ENCODE data around the gene PSPN. TPM values are rescaled to one million over a fixed set of nuclear protein-coding genes. Genes with fewer than 3 reads are reported as not detected.
"Not testable (repeated sequence)": the region's sequence is repeated elsewhere in the genome, so short reads cannot be mapped to it uniquely, and the experiment has no call there.

The PSPN gene
- total RNA-seq, 2 donors from 2014 or later, result 1.9 to 2.7 TPM

GRCh38 chr19:6359568-6360341, 16.0 kb downstream of the PSPN start:
- Mint-ChIP-seq H3K27ac (no peak overlapping the region), H3K9me3 (peaks cover 4% of the 10 kb centered on the region), H3K4me3 (no peak overlapping the region), H3K27me3 (ENCODE audit: insufficient read depth) (peaks cover 4% of the 10 kb centered on the region), H3K36me3 (ENCODE audit: low read depth) (peaks cover 7% of the 10 kb centered on the region), H3K4me1 (peaks cover 3% of the 10 kb centered on the region)
- Histone ChIP-seq H3K4me3 (ENCODE audit: low read length) (no peak overlapping the region), H3K9me3 (ENCODE audit: control insufficient read depth, low read length) (no peaks in the 10 kb centered on the region), H3K9ac (ENCODE audit: extremely low read depth, low read length, poor library complexity, severe bottlenecking) (no peak overlapping the region), H3K4me1 (ENCODE audit: control insufficient read depth, insufficient read depth, low read length) (no peaks in the 10 kb centered on the region), H3K27me3 (ENCODE audit: control insufficient read depth, insufficient read depth, low read length, poor library complexity, severe bottlenecking) (no peaks in the 10 kb centered on the region), H3K36me3 (ENCODE audit: control insufficient read depth, insufficient read depth, low read length) (peaks cover 5% of the 10 kb centered on the region), H3K27ac (ENCODE audit: low read depth, low read length) (no peak overlapping the region)
- no peak for TF ChIP-seq CTCF (conservative IDR thresholded peaks at IDR 0.05)
- 86 to 94% methylated on average over 5 of the region's 5 CpGs for WGBS, 2 experiments (ENCODE audit: insufficient coverage in 1 of 2, insufficient read length in 1 of 2)
- no peak for DNase-seq

- H3K27ac Mint-ChIP-seq, result no peak overlapping the region
- no peak for TF ChIP-seq CTCF (conservative IDR thresholded peaks at IDR 0.05)
These were observed 17.7 kb downstream of the PSPN start for GRCh38 chr19:6358003-6358402.

GRCh38 chr19:6357174-6357573, 18.6 kb downstream of the PSPN start:
- Histone ChIP-seq H3K36me3 (ENCODE audit: control insufficient read depth, insufficient read depth, low read length) (no peaks in the 10 kb centered on the region), H3K4me1 (ENCODE audit: control insufficient read depth, insufficient read depth, low read length) (no peaks in the 10 kb centered on the region), H3K4me3 (ENCODE audit: low read length) (no peak overlapping the region), H3K27me3 (ENCODE audit: control insufficient read depth, insufficient read depth, low read length, poor library complexity, severe bottlenecking) (no peaks in the 10 kb centered on the region), H3K9ac (ENCODE audit: extremely low read depth, low read length, poor library complexity, severe bottlenecking) (no peak overlapping the region), H3K27ac (ENCODE audit: low read depth, low read length) (no peak overlapping the region), H3K9me3 (ENCODE audit: control insufficient read depth, low read length) (peaks cover 3% of the 10 kb centered on the region)
- WGBS, 2 experiments (ENCODE audit: insufficient coverage in 1 of 2, insufficient read length in 1 of 2), result 90 to 95% methylated on average over 10 to 14 of the region's 14 CpGs
- H3K27me3 Mint-ChIP-seq (ENCODE audit: insufficient read depth), result peaks cover 4% of the 10 kb centered on the region
- H3K27ac Mint-ChIP-seq, result no peak overlapping the region
- peaks cover under 1% of the 10 kb centered on the region for H3K4me1 Mint-ChIP-seq
- TF ChIP-seq CTCF (conservative IDR thresholded peaks at IDR 0.05), result no peak
- no peak overlapping the region for H3K4me3 Mint-ChIP-seq
- no peaks in the 10 kb centered on the region for H3K36me3 Mint-ChIP-seq (ENCODE audit: low read depth)
- DNase-seq, result no peak
- peaks cover 15% of the 10 kb centered on the region for H3K9me3 Mint-ChIP-seq

More at GRCh38 chr19:6358003-6358402, 17.7 kb downstream of the PSPN start:
- peaks cover 3% of the 10 kb centered on the region for H3K4me1 Mint-ChIP-seq
- peaks cover 4% of the 10 kb centered on the region for H3K27me3 Mint-ChIP-seq (ENCODE audit: insufficient read depth)
- Histone ChIP-seq H3K4me3 (ENCODE audit: low read length) (no peak overlapping the region), H3K27ac (ENCODE audit: low read depth, low read length) (no peak overlapping the region), H3K4me1 (ENCODE audit: control insufficient read depth, insufficient read depth, low read length) (no peaks in the 10 kb centered on the region), H3K27me3 (ENCODE audit: control insufficient read depth, insufficient read depth, low read length, poor library complexity, severe bottlenecking) (no peaks in the 10 kb centered on the region), H3K9ac (ENCODE audit: extremely low read depth, low read length, poor library complexity, severe bottlenecking) (no peak overlapping the region), H3K36me3 (ENCODE audit: control insufficient read depth, insufficient read depth, low read length) (no peaks in the 10 kb centered on the region), H3K9me3 (ENCODE audit: control insufficient read depth, low read length) (peaks cover 3% of the 10 kb centered on the region)
- peaks cover 11% of the 10 kb centered on the region for H3K9me3 Mint-ChIP-seq
- no peak overlapping the region for H3K4me3 Mint-ChIP-seq
- no peaks in the 10 kb centered on the region for H3K36me3 Mint-ChIP-seq (ENCODE audit: low read depth)
- DNase-seq, result no peak
- 76 to 82% methylated on average over 4 to 9 of the region's 9 CpGs for WGBS, 2 experiments (ENCODE audit: insufficient coverage in 1 of 2, insufficient read length in 1 of 2)

- H3K4me3 Mint-ChIP-seq; H3K4me1 Mint-ChIP-seq; H3K27me3 Mint-ChIP-seq (ENCODE audit: insufficient read depth); H3K9ac ChIP-seq (ENCODE audit: extremely low read depth, low read length, poor library complexity, severe bottlenecking); H3K27me3 ChIP-seq (ENCODE audit: control insufficient read depth, insufficient read depth, low read length, poor library complexity, severe bottlenecking); H3K4me1 ChIP-seq (ENCODE audit: control insufficient read depth, insufficient read depth, low read length); H3K27ac ChIP-seq (ENCODE audit: low read depth, low read length); H3K4me3 ChIP-seq (ENCODE audit: low read length); H3K36me3 Mint-ChIP-seq (ENCODE audit: low read depth); DNase-seq; H3K27ac Mint-ChIP-seq; H3K9me3 ChIP-seq (ENCODE audit: control insufficient read depth, low read length); H3K36me3 ChIP-seq (ENCODE audit: control insufficient read depth, insufficient read depth, low read length): not testable (repeated sequence)
- 96 to 100% methylated on average over 6 to 28 of the region's 46 CpGs for WGBS, 2 experiments (ENCODE audit: insufficient coverage in 1 of 2, insufficient read length in 1 of 2)
- peaks cover 18% of the 10 kb centered on the region for H3K9me3 Mint-ChIP-seq
These were observed 20.3 kb downstream of the PSPN start for GRCh38 chr19:6355321-6356040.
